Neural cell (in vitro differentiated cells): ENCODE measurements around the gene PKDCC. TPM values are rescaled to one million over a fixed set of nuclear protein-coding genes. Genes with fewer than 3 reads are reported as not detected.

Experiments used
- H2AFZ ChIP-seq: fragments of 200-600, 300-800 bp; sonication (generic), shearing (Covaris generic); 2 replicates; pipeline ENCODE4 v1.6.0; 2014; ENCODE audit warnings: low read depth, mild to moderate bottlenecking, antibody characterized with exemption, low read length, moderate library complexity
- H3F3A ChIP-seq: fragments of 200-600 bp; shearing (Covaris generic); 2 replicates; pipeline ENCODE4 v1.6.1; 2016; ENCODE audit warnings: mild to moderate bottlenecking, moderate library complexity, mixed read lengths, antibody characterized with exemption, low read length; ENCODE audit not compliant: insufficient read depth, poor library complexity, severe bottlenecking
- H3K27ac ChIP-seq: fragments of 200-600, 300-800 bp; sonication (generic), shearing (Covaris generic); 2 replicates; pipeline ENCODE4 v1.5.1; 2014; ENCODE audit warnings: mild to moderate bottlenecking, low read length, moderate library complexity
- H3K27me3 ChIP-seq: fragments of 300-800, 200-600 bp; sonication (generic), shearing (Covaris generic); 2 replicates; pipeline ENCODE4 v1.6.0; 2014; ENCODE audit warnings: mild to moderate bottlenecking, low read depth, low read length, moderate library complexity; ENCODE audit not compliant: insufficient read depth
- H3K36me3 ChIP-seq: fragments of 300-800, 200-600 bp; sonication (generic), shearing (Covaris generic); 2 replicates; pipeline ENCODE4 v1.5.1; 2014; ENCODE audit warnings: mild to moderate bottlenecking, antibody characterized with exemption, low read length, moderate library complexity; ENCODE audit not compliant: insufficient read depth
- H3K4me2 ChIP-seq: fragments of 300-800, 200-600 bp; sonication (generic), shearing (Covaris generic); 2 replicates; pipeline ENCODE4 v1.6.0; 2014; ENCODE audit warnings: mild to moderate bottlenecking, low read length
- H3K4me3 ChIP-seq: fragments of 300-800, 200-600 bp; sonication (generic), shearing (Covaris generic); 2 replicates; pipeline ENCODE4 v1.5.1; 2014; ENCODE audit warnings: mild to moderate bottlenecking, low read length, moderate library complexity
- H3K79me2 ChIP-seq: fragments of 200-600 bp; shearing (Covaris generic); replicated peaks from 2 replicates; pipeline ENCODE4 v1.6.0; 2014; ENCODE audit warnings: mild to moderate bottlenecking, low read length, moderate library complexity; ENCODE audit not compliant: insufficient read depth
- H3K9ac ChIP-seq: fragments of 300-800, 200-600 bp; sonication (generic), shearing (Covaris generic); 2 replicates; pipeline ENCODE4 v1.6.1; 2016; ENCODE audit warnings: mild to moderate bottlenecking, low read length, mixed read lengths
- H3K9me2 ChIP-seq: fragments of 200-600 bp; shearing (Covaris generic); 2 replicates; pipeline ENCODE4 v1.6.1; 2016; ENCODE audit warnings: mild to moderate bottlenecking, low read length, mixed read lengths; ENCODE audit not compliant: insufficient read depth
- H3K9me3 ChIP-seq: fragments of 200-600, 300-800 bp; sonication (generic), shearing (Covaris generic); 2 replicates; pipeline ENCODE4 v1.6.1; 2016; ENCODE audit warnings: mild to moderate bottlenecking, mixed run types, low read length, moderate library complexity, mixed read lengths
- H4K20me1 ChIP-seq: fragments of 200-600 bp; shearing (Covaris generic); 2 replicates; pipeline ENCODE4 v1.6.1; 2016; ENCODE audit warnings: mild to moderate bottlenecking, mixed run types; ENCODE audit not compliant: insufficient read depth
- EP300 ChIP-seq: fragments of 450-650 bp; conservative IDR thresholded peaks from 2 replicates; pipeline ENCODE4 v1.6.1; 2014; ENCODE audit warnings: antibody characterized with exemption, mild to moderate bottlenecking, moderate library complexity; ENCODE audit not compliant: poor library complexity, severe bottlenecking
- EZH2 ChIP-seq: fragments of 200-600, 300-800 bp; shearing (Covaris generic), sonication (generic); IDR thresholded peaks from 2 replicates; pipeline ENCODE4 v1.6.1; 2014; ENCODE audit warnings: antibody characterized with exemption, low read length, borderline replicate concordance, mild to moderate bottlenecking; ENCODE audit not compliant: insufficient read depth, poor library complexity, severe bottlenecking
- MXI1 ChIP-seq: fragments of 450-650 bp; conservative IDR thresholded peaks from 2 replicates; pipeline ENCODE4 v1.6.1; 2014; ENCODE audit warnings: antibody characterized with exemption, mild to moderate bottlenecking; ENCODE audit not compliant: poor library complexity, severe bottlenecking
- POLR2AphosphoS5 ChIP-seq: IDR thresholded peaks from 2 replicates; pipeline ENCODE4 v1.6.1; 2012
- RAD21 ChIP-seq: fragments of 450-650 bp; conservative IDR thresholded peaks from 2 replicates; pipeline ENCODE4 v1.6.1; 2014; ENCODE audit warnings: antibody characterized with exemption, mild to moderate bottlenecking, moderate library complexity
- REST ChIP-seq: IDR thresholded peaks from 2 replicates; pipeline ENCODE4 v1.6.1; 2012; ENCODE audit warnings: borderline replicate concordance
- SMC3 ChIP-seq: fragments of 450-650 bp; conservative IDR thresholded peaks from 2 replicates; pipeline ENCODE4 v1.6.1; 2014; ENCODE audit warnings: antibody characterized with exemption, mild to moderate bottlenecking, moderate library complexity; ENCODE audit not compliant: poor library complexity
- TAF1 ChIP-seq: IDR thresholded peaks from 2 replicates; pipeline ENCODE4 v1.6.1; 2012; ENCODE audit warnings: low read depth
- polyA plus RNA-seq: library from polyadenylated mRNA; depleted of rRNA; stranded (reverse); fragments of >200 nt; gene quantifications from 2 replicates; pipeline ENCODE4 v1.2.3, GENCODE V29; 2014
- TF ChIP-seq, protein P1 (sequence below): fragments of 450-650 bp; IDR thresholded peaks from 2 replicates; pipeline ENCODE4 v1.5.1; 2014; ENCODE audit warnings: antibody characterized with exemption, mild to moderate bottlenecking, moderate library complexity; ENCODE audit not compliant: poor library complexity, severe bottlenecking

Gene PKDCC
- polyA plus RNA-seq, 1 donor from 2014 or later: 37.4 TPM

GRCh38 chr2:42096869-42097591, 49.2 kb downstream of the PKDCC start:
- Histone ChIP-seq H3K27me3 (no peaks in the 10 kb centered on the region), H4K20me1 (no peaks in the 10 kb centered on the region), H3K27ac (no peak overlapping the region), H2AFZ (no peak overlapping the region), H3K4me2 (no peak overlapping the region), H3F3A (no peaks in the 10 kb centered on the region), H3K79me2 (no peaks in the 10 kb centered on the region), H3K9me2 (no peaks in the 10 kb centered on the region), H3K36me3 (no peaks in the 10 kb centered on the region), H3K4me3 (no peak overlapping the region), H3K9ac (no peak overlapping the region), H3K9me3 (no peaks in the 10 kb centered on the region)
- TF ChIP-seq MXI1 (no peak), TAF1 (no peak), POLR2AphosphoS5 (no peak), RAD21 (no peak), EP300 (no peak), REST (no peak), SMC3 (no peak), EZH2 (no peak)
- TF ChIP-seq, protein P1, sequence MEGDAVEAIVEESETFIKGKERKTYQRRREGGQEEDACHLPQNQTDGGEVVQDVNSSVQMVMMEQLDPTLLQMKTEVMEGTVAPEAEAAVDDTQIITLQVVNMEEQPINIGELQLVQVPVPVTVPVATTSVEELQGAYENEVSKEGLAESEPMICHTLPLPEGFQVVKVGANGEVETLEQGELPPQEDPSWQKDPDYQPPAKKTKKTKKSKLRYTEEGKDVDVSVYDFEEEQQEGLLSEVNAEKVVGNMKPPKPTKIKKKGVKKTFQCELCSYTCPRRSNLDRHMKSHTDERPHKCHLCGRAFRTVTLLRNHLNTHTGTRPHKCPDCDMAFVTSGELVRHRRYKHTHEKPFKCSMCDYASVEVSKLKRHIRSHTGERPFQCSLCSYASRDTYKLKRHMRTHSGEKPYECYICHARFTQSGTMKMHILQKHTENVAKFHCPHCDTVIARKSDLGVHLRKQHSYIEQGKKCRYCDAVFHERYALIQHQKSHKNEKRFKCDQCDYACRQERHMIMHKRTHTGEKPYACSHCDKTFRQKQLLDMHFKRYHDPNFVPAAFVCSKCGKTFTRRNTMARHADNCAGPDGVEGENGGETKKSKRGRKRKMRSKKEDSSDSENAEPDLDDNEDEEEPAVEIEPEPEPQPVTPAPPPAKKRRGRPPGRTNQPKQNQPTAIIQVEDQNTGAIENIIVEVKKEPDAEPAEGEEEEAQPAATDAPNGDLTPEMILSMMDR: no peak

- no peaks in the 10 kb centered on the region for H3F3A ChIP-seq
- no peaks in the 10 kb centered on the region for H3K27me3 ChIP-seq
- no peaks in the 10 kb centered on the region for H3K9me2 ChIP-seq
- TF ChIP-seq SMC3 (no peak), RAD21 (no peak), REST (no peak), POLR2AphosphoS5 (no peak), EZH2 (no peak), MXI1 (no peak), TAF1 (no peak), EP300 (no peak)
- TF ChIP-seq, protein P1: no peak
- no peak overlapping the region for H2AFZ ChIP-seq
- no peaks in the 10 kb centered on the region for H3K36me3 ChIP-seq
- no peaks in the 10 kb centered on the region for H4K20me1 ChIP-seq
- H3K4me3 ChIP-seq: no peak overlapping the region
- H3K27ac ChIP-seq: no peak overlapping the region
- H3K9ac ChIP-seq: no peak overlapping the region
- no peak overlapping the region for H3K4me2 ChIP-seq
- H3K9me3 ChIP-seq: no peaks in the 10 kb centered on the region
- H3K79me2 ChIP-seq: no peaks in the 10 kb centered on the region
These were observed 51.0 kb downstream of the PKDCC start for GRCh38 chr2:42098571-42099437.
